Stimulated activated CD8-positive, alpha-beta memory T cell treated with anti-CD3 and anti-CD28 coated beads, Interleukin-12 subunit alpha, Interleukin-12 subunit beta, amount 100 ng/mL, for 24 hours (primary cell): Measurements from ENCODE around the gene ITPKC.
A peak's percentile ranks its signal among the peaks of the same experiment; 100 is the strongest.
"Not testable (repeated sequence)": the region's sequence is repeated elsewhere in the genome, so short reads cannot be mapped to it uniquely, and the experiment has no call there.

Source experiments
- DNase-seq: peaks from one replicate; pipeline ENCODE4 v3.0.0-alpha.2; 2020; ENCODE audit errors: extremely low read depth

The ITPKC gene

DNA sequence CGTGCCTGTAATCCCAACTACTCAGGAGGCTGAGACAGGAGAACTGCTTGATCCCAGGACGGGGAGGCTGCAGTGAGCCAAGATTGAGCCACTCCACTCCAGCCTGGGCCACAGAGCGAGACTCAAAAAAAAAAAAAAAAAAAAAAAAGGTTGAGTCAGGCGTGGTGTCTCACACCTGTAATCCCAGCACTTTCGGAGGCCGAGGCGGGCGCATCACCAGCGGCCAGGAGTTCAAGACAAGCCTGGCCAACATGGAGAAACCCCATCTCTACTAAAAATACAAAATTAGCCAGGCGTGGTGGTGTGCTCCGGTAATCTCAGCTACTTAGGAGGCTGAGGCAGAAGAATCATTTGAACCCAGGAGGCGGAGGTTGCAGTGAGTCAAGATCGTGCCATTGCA lies 49.5 kb downstream of the ITPKC start:
- not testable (repeated sequence) for DNase-seq

DNA sequence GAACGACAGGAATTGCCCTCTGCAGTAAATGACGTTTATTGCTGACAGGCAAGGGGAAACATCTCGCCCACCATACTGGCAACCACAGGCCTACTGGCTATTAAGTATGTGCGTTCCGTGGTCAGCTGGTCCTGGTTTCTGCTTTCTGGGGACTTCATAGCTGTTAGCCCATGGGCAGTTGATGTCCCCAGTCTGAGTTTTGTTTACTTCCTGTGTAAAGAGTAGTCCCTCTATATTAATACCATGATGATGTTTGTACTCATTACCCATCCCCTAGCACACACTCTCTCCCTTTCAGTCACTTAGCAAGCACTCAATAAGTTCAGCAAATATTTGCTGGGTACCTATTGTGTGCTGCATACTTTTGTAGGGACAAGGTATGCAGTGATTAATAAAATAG lies 52.0 kb downstream of the ITPKC start:
- no peak for DNase-seq

DNA sequence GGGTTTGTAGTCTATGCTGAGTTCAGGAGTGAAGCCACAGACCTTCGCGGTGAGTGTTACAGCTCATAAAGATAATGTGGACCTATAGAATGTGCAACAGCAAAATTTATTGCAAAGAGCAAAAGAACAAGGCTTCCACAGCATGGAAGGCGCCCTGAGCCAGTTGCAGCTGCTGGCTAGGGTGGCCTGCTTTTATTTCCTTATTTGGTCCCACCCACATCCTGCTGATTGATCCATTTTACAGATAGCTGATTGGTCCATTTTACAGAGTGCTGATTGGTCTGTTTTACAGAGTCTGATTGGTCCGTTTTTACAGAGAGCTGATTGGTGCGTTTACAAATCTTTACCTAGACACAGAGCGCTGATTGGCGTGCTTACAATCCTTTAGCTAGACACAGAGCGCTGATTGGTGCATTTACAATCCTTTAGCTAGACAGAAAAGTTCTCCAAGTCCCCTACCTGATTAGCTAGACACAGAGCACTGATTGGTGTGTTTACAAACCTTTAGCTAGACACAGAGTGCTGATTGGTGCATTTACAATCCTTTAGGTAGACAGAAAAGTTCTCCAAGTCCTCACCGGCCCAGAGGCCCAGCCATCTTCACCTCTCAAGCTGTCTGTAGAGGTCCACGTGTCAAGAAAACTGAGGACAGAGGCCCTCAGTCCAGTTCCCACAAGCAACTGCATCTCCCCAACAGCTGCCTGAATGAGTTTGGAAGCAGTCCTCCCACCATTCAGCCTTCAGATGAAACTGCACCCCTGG lies 54.4 kb downstream of the ITPKC start:
- DNase-seq, result not testable (repeated sequence)

DNA sequence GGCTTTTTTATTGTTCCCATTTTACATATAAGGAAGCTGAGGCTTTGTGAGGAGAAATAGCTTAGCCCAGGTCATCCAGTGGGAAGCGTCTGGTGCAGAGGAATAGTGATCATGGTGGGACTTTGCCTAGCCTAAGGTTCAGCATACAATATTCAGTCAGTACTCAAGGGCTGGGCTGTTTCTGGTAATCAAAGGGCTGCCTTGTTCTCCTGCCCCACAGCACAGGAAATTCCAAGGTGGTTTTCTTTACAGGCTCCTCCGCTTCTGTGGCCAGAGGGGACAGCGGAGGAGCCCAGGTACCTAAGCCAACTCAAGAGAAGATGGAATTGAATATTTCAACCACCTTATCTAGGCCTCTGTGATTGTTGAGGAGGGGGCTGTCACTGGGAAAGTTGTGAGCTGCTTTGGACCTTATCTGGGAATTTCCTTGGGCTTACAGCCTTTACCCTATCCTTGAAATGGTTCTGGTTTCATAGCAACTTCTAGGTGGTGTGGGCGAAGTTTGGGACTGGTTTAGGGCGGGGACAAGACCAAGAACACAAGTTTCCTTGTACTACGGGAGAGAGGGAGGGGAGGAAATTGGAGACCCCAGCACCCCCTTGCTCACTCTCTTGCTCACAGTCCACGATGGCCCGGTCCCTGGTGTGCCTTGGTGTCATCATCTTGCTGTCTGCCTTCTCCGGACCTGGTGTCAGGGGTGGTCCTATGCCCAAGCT lies 58.2 kb downstream of the ITPKC start, which contains the start of gene MIA:
TSS of gene MIA (plus strand) at position 606 of the 716 bp plus-strand sequence. CDS start at position 628, 22 bp downstream.
- DNase-seq, result no peak

DNA sequence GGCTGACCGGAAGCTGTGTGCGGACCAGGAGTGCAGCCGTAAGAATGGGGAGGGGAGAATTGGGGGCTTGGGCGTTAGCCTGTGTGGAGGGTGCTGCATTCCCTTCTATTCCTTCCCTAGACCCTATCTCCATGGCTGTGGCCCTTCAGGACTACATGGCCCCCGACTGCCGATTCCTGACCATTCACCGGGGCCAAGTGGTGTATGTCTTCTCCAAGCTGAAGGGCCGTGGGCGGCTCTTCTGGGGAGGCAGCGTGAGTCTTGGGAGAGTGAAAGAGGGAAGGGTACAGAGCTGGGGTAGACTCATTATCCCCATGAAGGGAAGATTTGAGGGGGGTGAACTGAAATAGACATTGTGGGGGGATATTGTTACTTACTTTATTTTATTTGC lies 58.7 kb downstream of the ITPKC start:
- no peak for DNase-seq

DNA sequence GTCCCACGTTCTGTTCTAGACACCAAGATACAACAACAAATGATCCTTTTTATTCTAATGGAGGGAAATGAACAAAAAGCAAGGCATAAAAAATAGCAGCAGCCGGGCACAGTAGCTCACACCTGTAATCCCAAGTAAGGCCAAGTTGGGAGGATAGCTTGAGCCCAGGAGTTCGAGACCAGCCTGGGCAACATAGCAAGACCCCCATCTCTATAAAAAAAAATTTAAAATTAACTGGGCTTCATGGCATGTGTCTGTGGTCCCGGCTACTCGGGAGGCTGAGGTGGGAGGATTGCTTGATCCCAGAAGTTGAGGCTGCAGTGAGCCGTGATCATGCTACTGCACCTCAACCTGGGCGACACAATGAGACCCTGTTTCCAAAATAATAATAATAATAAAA lies 59.5 kb downstream of the ITPKC start:
- no peak for DNase-seq

DNA sequence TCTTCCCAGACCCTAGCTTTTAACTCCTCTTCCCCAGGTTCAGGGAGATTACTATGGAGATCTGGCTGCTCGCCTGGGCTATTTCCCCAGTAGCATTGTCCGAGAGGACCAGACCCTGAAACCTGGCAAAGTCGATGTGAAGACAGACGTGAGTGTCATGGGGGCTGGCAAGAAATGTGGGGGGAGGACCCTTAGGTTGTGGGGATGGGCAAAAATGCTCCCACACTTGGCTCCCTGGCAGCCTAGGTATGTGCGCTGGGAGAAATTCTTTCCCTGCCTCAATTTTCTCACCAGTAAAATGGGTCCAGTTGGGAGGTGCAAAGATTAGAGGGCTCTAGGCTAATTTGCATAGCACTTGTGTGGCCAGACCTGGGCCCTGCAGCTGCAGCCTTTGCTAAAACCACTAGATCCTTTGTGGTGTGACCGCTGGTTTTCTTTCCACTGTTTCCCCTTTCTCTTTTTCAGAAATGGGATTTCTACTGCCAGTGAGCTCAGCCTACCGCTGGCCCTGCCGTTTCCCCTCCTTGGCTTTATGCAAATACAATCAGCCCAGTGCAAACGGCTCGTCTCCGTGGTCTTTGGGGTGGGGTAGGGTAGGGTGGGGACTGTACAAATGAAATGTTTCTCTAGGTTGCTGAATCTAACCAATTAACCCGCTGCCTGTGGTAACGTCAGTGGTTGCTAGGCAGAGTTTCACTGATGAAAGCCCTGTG lies 60.2 kb downstream of the ITPKC start:
- no peak for DNase-seq

DNA sequence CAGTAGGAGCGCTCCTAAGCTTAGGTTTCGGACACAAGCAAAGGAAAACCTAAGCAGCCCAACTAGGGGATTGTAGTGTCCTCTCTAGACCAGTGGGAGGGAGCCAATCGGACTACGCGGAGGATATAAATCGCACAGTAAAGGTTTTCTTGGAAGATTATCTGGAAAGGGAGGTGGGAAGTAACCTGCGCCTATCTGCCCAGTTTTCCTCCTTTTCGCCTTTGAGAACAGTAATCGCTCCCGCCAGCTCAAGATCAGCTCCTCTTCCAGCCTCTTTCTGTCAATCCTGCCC lies 60.7 kb downstream of the ITPKC start:
- no peak for DNase-seq

DNA sequence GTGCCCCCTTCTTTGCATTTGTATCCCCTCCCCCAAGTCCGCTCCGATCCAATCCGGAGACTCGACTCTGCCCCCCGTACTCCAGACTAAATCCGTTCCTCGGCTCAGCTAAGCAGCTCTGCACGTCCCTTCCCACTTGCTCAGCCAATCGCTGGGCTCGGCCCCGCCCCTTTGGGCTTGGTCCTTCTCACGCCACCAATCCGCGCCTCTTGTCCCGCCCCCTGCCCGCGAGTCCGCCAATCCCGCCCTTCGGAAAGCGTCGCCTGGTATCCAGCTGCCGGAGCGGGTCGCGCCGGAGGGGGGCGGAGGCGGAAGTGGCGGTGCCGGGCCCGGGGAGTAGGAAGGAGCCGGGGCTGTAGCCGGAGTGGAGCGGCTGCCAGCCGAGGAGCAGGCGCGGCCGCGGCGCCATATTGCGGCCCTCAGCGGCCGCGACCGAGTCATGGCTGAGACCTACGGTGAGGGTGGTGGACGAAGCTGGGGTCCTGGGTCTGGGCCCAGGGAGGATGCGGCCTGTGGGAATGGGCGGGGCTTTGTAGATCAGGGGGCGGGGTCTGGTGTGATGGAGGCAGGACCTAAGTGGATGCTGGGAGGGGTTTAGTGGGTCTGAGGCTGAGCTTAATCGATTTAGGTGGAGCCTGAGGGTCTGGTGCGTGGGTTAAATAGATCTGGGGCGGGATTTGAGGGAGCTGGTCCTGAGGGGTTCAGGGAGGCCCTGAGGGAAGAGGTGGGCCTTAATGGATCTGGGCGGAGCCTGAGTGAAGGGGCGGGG lies 61.2 kb downstream of the ITPKC start, which contains the start of gene RAB4B:
TSS of gene RAB4B (plus strand) at position 311 of the 769 bp plus-strand sequence. CDS start at position 440, 129 bp downstream.
- DNase-seq, result peak; percentile 100

DNA sequence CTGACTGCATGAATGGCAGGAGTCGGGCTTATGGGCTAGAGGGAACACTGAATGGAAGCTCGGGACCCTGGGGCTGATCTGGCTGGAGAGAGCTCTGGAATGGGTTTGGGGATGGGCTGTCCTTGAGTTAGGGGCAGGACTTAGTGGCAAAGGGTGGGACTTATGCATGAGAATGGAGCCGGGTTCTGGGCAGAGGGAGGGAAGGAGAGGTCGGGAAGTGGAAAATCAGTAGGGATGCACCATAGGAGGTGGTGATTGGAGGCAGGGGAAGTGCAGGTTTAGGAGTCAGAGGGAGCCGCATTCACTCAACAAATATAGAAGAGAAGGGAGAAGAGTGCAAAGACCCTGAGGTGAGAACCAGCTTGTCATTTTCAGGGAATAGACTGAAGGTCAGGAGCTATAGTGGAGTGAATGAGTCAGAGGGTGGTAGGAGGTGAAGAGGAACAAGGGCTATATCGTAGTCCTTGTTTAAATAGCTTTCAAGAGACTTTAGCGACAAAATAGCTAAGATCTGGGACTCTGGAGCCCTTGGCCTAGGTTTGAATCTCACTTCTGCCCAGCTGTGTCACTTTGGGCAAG lies 61.9 kb downstream of the ITPKC start:
- DNase-seq, result no peak

DNA sequence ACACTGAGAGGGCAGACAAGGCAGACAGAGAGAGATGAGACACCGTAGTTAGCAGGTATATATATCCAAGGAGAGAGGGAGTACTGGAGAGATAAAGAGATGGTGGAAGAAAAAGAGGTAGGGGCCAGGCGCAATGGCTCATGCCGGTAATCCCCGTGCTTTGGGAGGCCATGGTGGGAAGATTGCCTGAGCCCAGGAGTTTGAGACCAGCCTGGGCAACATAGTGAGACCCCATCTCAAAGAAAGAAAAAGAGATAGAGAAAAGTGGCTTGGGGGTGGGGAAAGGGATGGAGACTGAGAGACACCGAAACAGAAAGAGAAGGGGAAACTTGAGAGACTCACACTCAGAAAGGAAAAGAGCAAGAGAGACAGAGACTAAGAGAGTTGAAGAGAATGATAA lies 63.7 kb downstream of the ITPKC start:
- no peak for DNase-seq

DNA sequence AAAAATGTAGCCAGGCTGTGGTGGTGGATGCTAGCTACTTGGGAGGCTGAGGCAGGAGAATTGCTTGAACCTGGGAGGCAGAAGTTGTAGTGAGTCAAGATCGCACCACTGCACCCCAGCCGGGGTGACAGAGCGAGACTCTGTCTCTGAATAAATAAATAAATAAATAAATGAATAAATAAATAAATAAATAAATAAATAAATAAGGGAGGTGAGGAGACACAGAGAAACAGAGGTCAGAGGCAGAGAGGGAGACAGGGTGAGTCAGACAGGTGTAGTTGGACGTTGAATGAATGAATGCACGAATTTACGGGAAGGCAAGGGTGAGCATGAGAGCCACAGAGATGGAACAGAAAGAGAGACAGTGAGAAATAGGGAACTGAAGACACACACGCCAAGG lies 64.2 kb downstream of the ITPKC start:
- DNase-seq, result no peak

DNA sequence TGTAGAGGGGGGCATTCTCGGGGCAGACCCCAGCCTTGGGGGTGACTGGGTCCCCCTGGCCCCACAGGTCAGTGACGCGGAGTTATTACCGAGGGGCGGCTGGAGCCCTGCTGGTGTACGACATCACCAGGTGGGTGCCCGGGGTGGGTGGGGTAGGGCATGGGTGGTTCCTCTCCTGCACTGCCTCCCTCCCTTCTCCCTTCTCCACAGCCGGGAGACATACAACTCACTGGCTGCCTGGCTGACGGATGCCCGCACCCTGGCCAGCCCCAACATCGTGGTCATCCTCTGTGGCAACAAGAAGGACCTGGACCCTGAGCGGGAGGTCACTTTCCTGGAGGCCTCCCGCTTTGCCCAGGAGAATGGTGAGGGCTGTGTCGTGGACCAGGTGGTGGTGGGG lies 66.8 kb downstream of the ITPKC start:
- DNase-seq, result no peak

DNA sequence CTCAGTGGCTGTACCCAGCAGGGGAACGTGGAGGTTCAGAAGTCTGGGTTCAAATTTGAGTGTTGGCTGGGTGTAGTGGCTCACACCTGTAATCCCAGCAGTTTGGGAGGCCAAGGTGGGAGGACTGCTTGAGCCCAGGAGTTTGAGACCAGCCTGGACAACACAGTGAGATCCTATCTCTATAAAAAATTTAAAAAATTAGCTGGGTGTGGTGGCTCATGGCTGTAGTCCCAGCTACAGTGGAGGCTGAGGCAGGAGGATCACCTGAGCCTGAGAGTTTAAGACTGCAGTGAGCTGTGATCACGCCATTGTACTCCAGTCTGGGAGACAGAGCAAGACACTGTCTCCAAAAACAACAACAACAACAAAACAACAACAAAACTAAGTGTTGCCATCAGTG lies 67.2 kb downstream of the ITPKC start:
- not testable (repeated sequence) for DNase-seq

DNA sequence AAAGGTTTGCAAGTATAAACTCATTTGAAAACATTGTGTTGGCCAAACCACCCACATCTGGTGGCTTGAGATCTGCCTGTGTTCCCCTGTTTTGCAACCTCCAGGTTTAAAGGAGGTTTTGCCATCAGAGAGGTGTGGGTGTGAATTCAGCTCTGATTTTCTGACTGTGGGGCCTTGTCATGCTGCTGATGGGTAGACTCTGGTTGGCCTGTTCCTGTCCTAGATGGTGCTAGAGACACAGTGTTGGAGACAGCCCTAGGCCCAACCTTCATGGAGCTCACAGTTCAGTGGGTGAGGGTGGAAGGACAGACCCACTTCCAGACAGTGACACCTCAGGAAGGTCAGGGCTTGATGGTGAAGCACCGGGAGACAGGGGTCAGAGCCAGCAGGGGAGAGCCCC lies 68.6 kb downstream of the ITPKC start:
- no peak for DNase-seq

DNA sequence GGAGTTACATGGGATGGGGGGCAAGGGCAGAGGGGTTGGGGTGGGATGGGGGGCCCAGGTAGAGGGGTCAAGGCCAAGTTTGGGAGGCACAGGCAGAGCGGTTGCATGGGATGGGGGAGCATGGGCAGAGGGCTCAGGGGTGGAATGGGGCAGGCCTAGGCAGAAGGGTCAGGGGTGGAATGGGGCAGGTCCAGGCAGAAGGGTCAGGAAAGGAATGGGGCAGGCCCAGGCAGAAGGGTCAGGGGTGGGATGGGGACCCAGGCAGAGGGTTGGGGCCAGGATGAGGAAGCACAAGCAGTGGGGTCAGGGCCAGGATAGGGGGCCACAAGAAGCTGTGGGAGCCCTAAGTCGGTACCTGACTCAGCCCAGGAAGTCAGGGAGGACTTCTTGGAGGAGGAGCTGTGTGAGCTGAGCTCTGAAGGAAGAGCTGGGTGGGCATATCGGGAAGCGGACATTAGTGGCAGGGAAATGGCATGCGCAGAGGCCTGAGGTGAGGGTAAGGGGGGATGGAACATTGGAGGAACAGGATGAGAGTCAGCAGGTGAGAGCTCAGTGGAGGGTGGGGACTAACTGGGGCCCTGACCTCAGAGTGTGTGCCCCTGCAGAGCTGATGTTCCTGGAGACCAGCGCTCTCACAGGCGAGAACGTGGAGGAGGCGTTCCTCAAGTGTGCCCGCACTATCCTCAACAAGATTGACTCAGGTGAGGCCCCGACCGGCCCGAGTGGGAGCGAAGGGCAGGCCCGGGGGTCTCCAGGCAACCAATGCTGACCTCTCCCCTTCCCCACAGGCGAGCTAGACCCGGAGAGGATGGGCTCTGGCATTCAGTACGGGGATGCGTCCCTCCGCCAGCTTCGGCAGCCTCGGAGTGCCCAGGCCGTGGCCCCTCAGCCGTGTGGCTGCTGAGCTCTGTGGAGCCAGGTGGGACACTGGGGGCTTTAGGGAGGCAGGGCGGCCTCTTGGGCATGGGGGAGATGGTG lies 69.4 kb downstream of the ITPKC start:
- no peak for DNase-seq
